Panc1 (cell line): ENCODE results near the gene MRPS11.

Source experiments
- POLR2AphosphoS5 ChIP-seq: IDR thresholded peaks from 2 replicates; pipeline ENCODE4 v1.6.1; 2012; ENCODE audit warnings: mild to moderate bottlenecking, low read depth, low read length, moderate library complexity
- TF ChIP-seq, protein P1 (sequence below): fragments of 450-650 bp; IDR thresholded peaks from 2 replicates; pipeline ENCODE4 v1.5.1; 2017; ENCODE audit warnings: mild to moderate bottlenecking

DNA sequence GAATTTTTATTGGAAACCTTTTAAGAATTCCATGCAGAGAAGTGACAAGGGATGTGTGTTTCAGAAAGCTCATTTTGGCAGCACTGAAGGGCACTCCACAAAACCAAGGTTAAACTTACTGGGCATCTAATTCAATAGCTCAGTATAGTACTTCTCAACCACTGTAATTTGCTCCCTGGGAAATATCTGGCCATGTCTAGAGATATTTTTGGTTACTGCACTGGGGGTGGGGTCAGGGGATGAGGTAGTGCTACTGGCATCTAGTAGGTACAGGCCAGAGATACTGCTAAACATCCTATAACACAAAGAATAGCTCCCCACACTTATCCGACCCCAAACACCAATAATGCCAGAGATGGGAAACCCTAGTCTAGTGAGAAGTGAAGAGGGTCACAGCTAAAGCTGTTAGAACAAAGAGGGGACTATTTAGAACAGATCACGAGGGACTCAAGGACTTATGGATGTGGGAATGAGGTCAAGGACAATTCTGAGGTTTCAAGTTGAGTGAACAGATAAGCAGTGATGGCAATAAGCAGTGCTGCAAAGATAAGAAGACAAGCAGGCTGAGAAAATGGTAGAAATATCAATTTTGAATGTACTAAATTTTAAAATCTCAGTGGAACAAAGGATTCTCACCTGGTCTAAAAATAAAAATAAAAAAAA lies 3.5 kb upstream of the MRPS11 start:
- TF ChIP-seq, protein P1, sequence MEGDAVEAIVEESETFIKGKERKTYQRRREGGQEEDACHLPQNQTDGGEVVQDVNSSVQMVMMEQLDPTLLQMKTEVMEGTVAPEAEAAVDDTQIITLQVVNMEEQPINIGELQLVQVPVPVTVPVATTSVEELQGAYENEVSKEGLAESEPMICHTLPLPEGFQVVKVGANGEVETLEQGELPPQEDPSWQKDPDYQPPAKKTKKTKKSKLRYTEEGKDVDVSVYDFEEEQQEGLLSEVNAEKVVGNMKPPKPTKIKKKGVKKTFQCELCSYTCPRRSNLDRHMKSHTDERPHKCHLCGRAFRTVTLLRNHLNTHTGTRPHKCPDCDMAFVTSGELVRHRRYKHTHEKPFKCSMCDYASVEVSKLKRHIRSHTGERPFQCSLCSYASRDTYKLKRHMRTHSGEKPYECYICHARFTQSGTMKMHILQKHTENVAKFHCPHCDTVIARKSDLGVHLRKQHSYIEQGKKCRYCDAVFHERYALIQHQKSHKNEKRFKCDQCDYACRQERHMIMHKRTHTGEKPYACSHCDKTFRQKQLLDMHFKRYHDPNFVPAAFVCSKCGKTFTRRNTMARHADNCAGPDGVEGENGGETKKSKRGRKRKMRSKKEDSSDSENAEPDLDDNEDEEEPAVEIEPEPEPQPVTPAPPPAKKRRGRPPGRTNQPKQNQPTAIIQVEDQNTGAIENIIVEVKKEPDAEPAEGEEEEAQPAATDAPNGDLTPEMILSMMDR = no peak
- no peak for TF ChIP-seq POLR2AphosphoS5
